ENCODE data around the gene STXBP5L.
"Not testable (repeated sequence)": the region's sequence is repeated elsewhere in the genome, so short reads cannot be mapped to it uniquely, and the experiment has no call there.

Gene STXBP5L

DNA sequence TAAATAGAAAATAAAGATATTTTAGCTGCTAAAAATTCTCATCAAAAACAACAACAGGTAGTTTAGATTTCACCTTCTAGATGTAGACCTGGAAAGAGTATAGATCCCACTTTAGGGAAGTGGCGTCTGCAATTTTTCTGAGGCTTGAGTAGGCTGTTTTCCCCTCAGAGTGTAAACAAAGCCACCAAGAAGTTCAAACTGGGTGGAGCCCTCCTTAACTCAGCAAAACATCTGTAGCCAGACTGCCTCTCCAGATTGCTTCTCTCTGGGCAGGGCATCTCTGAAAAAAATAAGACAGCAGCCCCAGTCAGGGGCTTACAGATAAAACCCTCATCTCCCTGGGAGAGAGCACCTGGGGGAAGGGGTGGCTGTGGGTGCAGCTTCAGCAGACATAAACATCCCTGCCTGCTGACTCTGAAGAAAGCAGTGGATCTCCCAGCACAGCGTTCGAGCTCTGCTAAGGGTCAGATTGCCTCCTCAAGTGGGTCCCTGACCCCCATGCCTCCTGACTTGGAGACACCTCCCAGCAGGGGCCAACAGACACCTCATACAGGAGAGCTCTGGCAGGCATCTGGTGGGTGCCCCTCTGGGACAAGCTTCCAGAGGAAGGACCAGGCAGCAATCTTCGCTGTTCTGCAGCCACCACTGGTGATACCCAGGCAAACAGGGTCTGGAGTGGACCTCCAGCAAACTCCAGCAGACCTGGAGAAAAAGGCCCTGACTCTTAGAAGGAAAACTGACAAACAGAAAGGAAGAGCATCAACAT is 259.6 kb downstream of the STXBP5L start:
- no peak for DNase-seq (ENCODE audit: low read depth, low spot score)
- H3K4me3 ChIP-seq (ENCODE audit: low read depth, low read length) = no peak overlapping the region
- TF ChIP-seq, protein P1, sequence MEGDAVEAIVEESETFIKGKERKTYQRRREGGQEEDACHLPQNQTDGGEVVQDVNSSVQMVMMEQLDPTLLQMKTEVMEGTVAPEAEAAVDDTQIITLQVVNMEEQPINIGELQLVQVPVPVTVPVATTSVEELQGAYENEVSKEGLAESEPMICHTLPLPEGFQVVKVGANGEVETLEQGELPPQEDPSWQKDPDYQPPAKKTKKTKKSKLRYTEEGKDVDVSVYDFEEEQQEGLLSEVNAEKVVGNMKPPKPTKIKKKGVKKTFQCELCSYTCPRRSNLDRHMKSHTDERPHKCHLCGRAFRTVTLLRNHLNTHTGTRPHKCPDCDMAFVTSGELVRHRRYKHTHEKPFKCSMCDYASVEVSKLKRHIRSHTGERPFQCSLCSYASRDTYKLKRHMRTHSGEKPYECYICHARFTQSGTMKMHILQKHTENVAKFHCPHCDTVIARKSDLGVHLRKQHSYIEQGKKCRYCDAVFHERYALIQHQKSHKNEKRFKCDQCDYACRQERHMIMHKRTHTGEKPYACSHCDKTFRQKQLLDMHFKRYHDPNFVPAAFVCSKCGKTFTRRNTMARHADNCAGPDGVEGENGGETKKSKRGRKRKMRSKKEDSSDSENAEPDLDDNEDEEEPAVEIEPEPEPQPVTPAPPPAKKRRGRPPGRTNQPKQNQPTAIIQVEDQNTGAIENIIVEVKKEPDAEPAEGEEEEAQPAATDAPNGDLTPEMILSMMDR (IDR thresholded peaks at IDR 0.05; ENCODE audit: insufficient read depth, low read length, missing control alignments) = no peak
- CTCF ChIA-PET = no interaction called here
- POLR2A ChIA-PET = no interaction called here

DNA sequence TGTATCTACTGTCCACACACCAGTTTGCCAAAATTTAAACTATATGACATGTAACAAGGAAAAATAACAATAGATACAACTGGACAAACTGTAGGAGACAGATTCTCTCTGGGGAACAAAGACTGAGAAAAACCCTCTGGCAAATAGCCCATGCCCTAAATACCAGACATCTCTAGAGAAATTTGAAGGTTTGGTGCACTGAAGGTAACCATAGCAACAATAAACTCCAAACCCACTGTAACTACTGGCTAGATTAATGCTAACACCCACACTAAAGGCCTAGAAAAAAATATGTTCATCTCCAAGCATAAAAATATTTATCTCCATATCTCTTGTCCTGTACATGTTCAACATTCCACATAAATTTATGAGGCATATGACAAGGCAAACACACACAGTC is 267.1 kb downstream of the STXBP5L start:
- ChIA-PET POLR2A (no interaction called here), CTCF (no interaction called here)
- no peak overlapping the region for H3K4me3 ChIP-seq (ENCODE audit: low read depth, low read length)
- TF ChIP-seq, protein P1 (IDR thresholded peaks at IDR 0.05; ENCODE audit: insufficient read depth, low read length, missing control alignments) = no peak
- no peak for DNase-seq (ENCODE audit: low read depth, low spot score)

DNA sequence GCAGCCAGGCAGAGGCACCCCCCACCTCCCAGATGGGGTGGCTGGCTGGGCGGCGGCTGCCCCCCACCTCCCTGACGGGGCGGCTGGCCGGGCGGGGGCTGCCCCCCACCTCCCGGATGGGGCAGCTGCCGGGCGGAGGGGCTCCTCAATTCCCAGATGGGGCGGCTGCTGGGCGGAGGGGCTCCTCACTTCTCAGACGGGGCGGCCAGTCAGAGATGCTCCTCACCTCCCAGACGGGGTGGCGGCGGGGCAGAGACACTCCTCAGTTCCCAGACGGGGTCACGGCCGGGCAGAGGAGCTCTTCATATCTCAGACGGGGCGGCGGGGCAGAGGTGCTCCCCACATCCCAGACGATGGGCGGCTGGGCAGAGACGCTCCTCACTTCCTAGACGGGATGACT is 282.6 kb downstream of the STXBP5L start:
- DNase-seq (ENCODE audit: low read depth, low spot score); CTCF ChIA-PET; H3K4me3 ChIP-seq (ENCODE audit: low read depth, low read length); POLR2A ChIA-PET: not testable (repeated sequence)

DNA sequence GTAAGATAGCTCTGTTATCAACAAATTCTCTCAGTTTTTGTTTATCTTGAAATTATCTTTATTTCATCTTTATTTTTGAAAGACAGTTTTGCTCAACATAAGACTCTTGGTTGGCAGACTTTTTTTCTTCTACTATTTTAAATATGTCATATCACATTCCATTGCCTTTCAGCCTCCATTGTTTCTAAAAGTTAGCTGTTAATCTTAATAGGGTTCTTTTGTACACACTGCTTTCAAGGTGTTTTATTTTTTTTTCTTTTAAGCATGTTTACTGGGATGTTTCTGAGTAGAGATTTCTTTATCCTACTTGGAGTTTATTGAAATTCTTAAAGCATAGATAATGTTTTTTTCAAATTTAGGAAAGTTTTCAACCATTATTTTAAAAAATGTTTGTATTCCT is 294.6 kb downstream of the STXBP5L start:
- TF ChIP-seq, protein P1 (IDR thresholded peaks at IDR 0.05; ENCODE audit: insufficient read depth, low read length, missing control alignments) = no peak
- H3K4me3 ChIP-seq (ENCODE audit: low read depth, low read length) = no peak overlapping the region
- DNase-seq (ENCODE audit: low read depth, low spot score) = no peak
- CTCF ChIA-PET = no interaction called here
- POLR2A ChIA-PET = no interaction called here

DNA sequence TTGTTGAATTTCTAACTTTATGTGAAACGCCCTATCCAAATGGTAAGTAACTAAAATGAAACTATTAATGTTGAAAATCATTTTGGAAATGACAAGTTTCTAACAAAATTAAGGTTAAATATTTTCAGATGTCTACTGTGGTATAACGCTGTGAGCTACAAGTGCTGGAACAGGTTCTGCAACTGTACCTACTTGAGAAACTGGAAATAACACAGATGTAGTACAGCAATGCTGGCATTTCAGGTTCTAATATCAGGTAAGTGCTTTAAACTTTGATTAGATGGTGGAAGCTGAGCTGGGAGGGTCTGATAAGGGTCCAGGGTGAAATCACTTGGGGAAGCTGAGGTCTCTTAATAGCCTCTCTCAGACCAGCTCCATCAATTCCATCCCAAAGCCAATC is 315.1 kb downstream of the STXBP5L start:
- DNase-seq (ENCODE audit: low read depth, low spot score) = no peak
- POLR2A ChIA-PET = no interaction called here
- H3K4me3 ChIP-seq (ENCODE audit: low read depth, low read length) = no peak overlapping the region
- TF ChIP-seq, protein P1 (IDR thresholded peaks at IDR 0.05; ENCODE audit: insufficient read depth, low read length, missing control alignments) = no peak
- CTCF ChIA-PET = no interaction called here

DNA sequence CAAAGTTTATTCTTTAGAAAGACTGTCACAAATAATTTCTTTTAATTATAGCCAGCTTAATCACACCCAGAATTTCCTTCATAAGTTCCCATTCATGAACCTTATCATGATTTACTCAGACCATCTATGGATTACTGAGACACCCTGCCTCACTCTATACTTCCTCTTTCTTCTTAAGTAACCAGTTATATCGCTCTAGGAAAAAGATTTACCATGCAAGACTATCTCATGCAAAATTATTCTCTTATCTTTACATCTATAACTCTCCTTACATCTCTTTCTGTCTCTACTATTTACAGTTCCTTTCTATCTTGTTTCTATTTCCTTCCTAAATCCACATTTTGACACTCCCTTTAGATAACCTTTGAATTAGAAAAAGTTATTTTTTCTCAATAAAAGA is 321.0 kb downstream of the STXBP5L start:
- no peak overlapping the region for H3K4me3 ChIP-seq (ENCODE audit: low read depth, low read length)
- CTCF ChIA-PET = interaction anchor here (1.4 kb wide), 1 partner anchor 11 kb away, joined by 3 read pairs; no protein-coding TSS in a partner anchor
- POLR2A ChIA-PET = no interaction called here
- TF ChIP-seq, protein P1 (IDR thresholded peaks at IDR 0.05; ENCODE audit: insufficient read depth, low read length, missing control alignments) = no peak
- DNase-seq (ENCODE audit: low read depth, low spot score) = no peak

DNA sequence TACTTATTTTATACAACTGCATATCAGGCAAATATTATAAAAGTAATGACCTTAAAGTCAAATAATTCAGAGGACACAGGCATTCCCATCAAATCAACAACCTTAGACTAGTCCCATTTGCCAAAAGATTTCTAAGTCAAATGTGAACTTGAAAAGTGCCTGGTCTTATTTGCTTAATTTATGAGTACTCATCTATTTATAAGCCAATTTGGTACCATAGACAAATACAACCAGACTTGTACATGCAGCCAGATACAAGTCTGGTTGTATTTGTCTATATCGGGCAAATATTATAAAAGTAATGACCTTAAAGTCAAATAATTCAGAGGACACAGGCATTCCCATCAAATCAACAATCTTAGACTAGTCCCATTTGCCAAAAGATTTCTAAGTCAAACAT is 322.2 kb downstream of the STXBP5L start:
- H3K4me3 ChIP-seq (ENCODE audit: low read depth, low read length); CTCF ChIA-PET; DNase-seq (ENCODE audit: low read depth, low spot score); POLR2A ChIA-PET: not testable (repeated sequence)
